NCI-H345 treated with DMSO at 0.1 percent for 48 hours (cell line): ENCODE measurements around the gene CRYAA.

Source experiments
- DNase-seq: peaks from one replicate; lab custom pipeline; 2025; ENCODE audit not compliant: unreplicated experiment; lab: John Stamatoyannopoulos, UW

Gene CRYAA

GRCh38 chr21:43201491-43201890 lies 32.7 kb downstream of the CRYAA start:
- no peak for DNase-seq

GRCh38 chr21:43203591-43203990 lies 34.8 kb downstream of the CRYAA start:
- no peak for DNase-seq

GRCh38 chr21:43204638-43205037 lies 35.8 kb downstream of the CRYAA start:
- DNase-seq: no peak

GRCh38 chr21:43206231-43207042 lies 37.6 kb downstream of the CRYAA start:
- DNase-seq: no peak

GRCh38 chr21:43207043-43207315 lies 38.2 kb downstream of the CRYAA start:
- DNase-seq: no peak

GRCh38 chr21:43207868-43208267 lies 39.1 kb downstream of the CRYAA start:
- DNase-seq: no peak

- no peak for DNase-seq
These were observed 39.9 kb downstream of the CRYAA start for GRCh38 chr21:43208561-43209332.

- DNase-seq: no peak
These were observed 41.0 kb downstream of the CRYAA start for GRCh38 chr21:43209575-43210453.

- DNase-seq: no peak
These were observed 41.8 kb downstream of the CRYAA start for GRCh38 chr21:43210454-43211071.

- no peak for DNase-seq
These were observed 42.4 kb downstream of the CRYAA start for GRCh38 chr21:43211072-43211759.

GRCh38 chr21:43211760-43212115 lies 42.9 kb downstream of the CRYAA start:
- DNase-seq: no peak
